Suprapubic skin (tissue), 4 donors: Measurements from ENCODE around the gene NTSR1. TPM values are rescaled to one million over a fixed set of nuclear protein-coding genes. Genes with fewer than 3 reads are reported as not detected.

Source experiments
- DNase-seq, 2 donors: peaks; one replicate each; pipeline ENCODE4 v3.0.0-alpha.2; 2019; ENCODE audit warnings: low spot score in 2 of 2
- H3K27ac ChIP-seq: fragments of 200-600 bp; sonication (generic); one replicate; pipeline ENCODE4 v1.5.1; 2019
- H3K27me3 ChIP-seq: fragments of 200-600 bp; sonication (generic); one replicate; pipeline ENCODE4 v1.5.1; 2019
- H3K36me3 ChIP-seq: fragments of 200-600 bp; sonication (generic); one replicate; pipeline ENCODE4 v1.5.1; 2019
- H3K4me1 ChIP-seq: fragments of 200-600 bp; sonication (generic); one replicate; pipeline ENCODE4 v1.5.1; 2019
- H3K4me3 ChIP-seq: fragments of 200-600 bp; sonication (generic); one replicate; pipeline ENCODE4 v1.5.1; 2019; ENCODE audit warnings: mild to moderate bottlenecking
- H3K9me3 ChIP-seq: fragments of 200-600 bp; sonication (generic); one replicate; pipeline ENCODE4 v1.5.1; 2019
- CTCF ChIP-seq, 2 donors: fragments of 200-600 bp in 1 of 2; fragments of 450-650 bp in 1 of 2; sonication (generic) in 1 of 2; IDR thresholded peaks; one replicate each; pipeline ENCODE4 v1.5.1; 2016 to 2019; ENCODE audit warnings: antibody characterized with exemption in 2 of 2, mild to moderate bottlenecking in 1 of 2, moderate library complexity in 1 of 2
- EP300 ChIP-seq: sonication (generic); formaldehyde crosslinking; IDR thresholded peaks from one replicate; pipeline ENCODE4 v1.6.1; 2017; ENCODE audit warnings: antibody characterized with exemption
- POLR2A ChIP-seq, 2 donors: fragments of 450-650 bp; IDR thresholded peaks; one replicate each; pipeline ENCODE4 v1.6.1; 2017; ENCODE audit warnings: antibody characterized with exemption in 2 of 2, mild to moderate bottlenecking in 2 of 2, moderate library complexity in 2 of 2
- POLR2AphosphoS5 ChIP-seq, 3 donors: sonication (generic); formaldehyde crosslinking; IDR thresholded peaks; one replicate each; pipeline ENCODE4 v1.6.1; 2017; ENCODE audit warnings: antibody characterized with exemption in 3 of 3
- WGBS: methylation state at CpG from one replicate; pipeline ENCODE4 v1.1.5; 2018; 5-methylcytosine and 5-hydroxymethylcytosine counted together
- total RNA-seq, 4 donors: library from RNA; depleted of rRNA; stranded (reverse); fragments of >200 nt; gene quantifications; one replicate each; pipeline ENCODE4 v1.1.0, GENCODE V29; 2016

Gene NTSR1
- total RNA-seq, 4 donors from 2014 or later: 0.16 to 0.55 TPM; not detected in 2

- Histone ChIP-seq H3K27me3 (peaks cover 46% of the 10 kb centered on the region), H3K27ac (no peak overlapping the region)
Measured at GRCh38 chr20:62760856-62761758, 52.5 kb downstream of the NTSR1 start.

DNA sequence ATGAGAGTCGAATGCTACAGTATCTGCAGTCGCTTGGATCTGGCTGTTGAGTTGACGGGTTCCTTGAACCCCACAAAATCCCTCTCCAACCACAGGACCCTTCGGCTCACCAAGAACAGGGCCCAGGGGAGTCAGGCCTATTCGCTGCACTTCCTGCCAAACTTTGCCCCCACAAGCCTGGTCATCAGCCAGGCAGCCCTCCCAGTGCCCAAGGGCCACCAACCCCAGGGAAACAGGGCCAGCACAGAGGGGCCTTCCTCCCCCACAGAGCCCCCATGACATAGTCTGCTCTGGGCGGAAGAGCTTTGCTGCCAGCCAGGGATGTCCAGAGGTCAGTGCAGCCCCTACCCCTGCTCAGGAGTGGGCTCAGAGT is 53.1 kb downstream of the NTSR1 start:
- peaks cover 52% of the 10 kb centered on the region for H3K27me3 ChIP-seq

More at GRCh38 chr20:62760856-62761758, 52.5 kb downstream of the NTSR1 start:
- TF ChIP-seq CTCF (IDR thresholded peaks at IDR 0.05) (no peak), EP300 (no peak), POLR2A (IDR thresholded peaks at IDR 0.05) (no peak), POLR2AphosphoS5 (IDR thresholded peaks at IDR 0.05) (no peak)
- no peak overlapping the region for H3K4me3 ChIP-seq
- DNase-seq: no peak
- peaks cover 16% of the 10 kb centered on the region for H3K4me1 ChIP-seq
- H3K9me3 ChIP-seq: no peaks in the 10 kb centered on the region
- 66% methylated on average over 13 of the region's 26 CpGs for WGBS
- no peaks in the 10 kb centered on the region for H3K36me3 ChIP-seq

DNA sequence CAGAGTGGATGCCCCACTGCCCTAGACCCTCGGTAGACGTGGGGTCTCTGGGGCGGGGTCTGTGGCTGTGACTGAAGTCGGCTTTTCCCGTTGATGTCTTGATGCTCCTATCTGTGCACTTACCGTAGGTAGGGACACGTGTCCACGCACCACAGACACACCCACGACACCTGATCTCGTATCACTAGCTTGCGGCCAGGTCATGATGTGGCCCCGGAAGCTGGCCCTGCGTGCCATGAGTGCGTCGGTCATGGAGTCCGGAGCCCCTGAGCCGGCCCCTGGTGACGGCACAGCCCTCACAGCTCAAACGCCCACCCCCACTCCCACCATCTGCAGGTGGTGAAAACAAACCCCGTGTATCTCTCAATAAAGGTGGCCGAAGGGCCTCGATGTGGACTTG is 53.7 kb downstream of the NTSR1 start:
- Histone ChIP-seq H3K9me3 (no peaks in the 10 kb centered on the region), H3K27ac (no peak overlapping the region), H3K36me3 (no peaks in the 10 kb centered on the region), H3K27me3 (peaks cover 59% of the 10 kb centered on the region), H3K4me1 (peaks cover 11% of the 10 kb centered on the region), H3K4me3 (no peak overlapping the region)
- TF ChIP-seq POLR2A (IDR thresholded peaks at IDR 0.05) (no peak), EP300 (no peak), POLR2AphosphoS5 (IDR thresholded peaks at IDR 0.05) (no peak)
- 94% methylated on average over 13 of the region's 22 CpGs for WGBS
- DNase-seq: no peak

More for the DNA sequence above, 53.1 kb downstream of the NTSR1 start:
- DNase-seq: no peak
- WGBS: 100% methylated on average over 5 of the region's 6 CpGs
- Histone ChIP-seq H3K9me3 (no peaks in the 10 kb centered on the region), H3K4me3 (no peak overlapping the region), H3K27ac (no peak overlapping the region), H3K36me3 (no peaks in the 10 kb centered on the region), H3K4me1 (peaks cover 11% of the 10 kb centered on the region)
- TF ChIP-seq CTCF (IDR thresholded peaks at IDR 0.05) (no peak), EP300 (no peak), POLR2A (IDR thresholded peaks at IDR 0.05) (no peak), POLR2AphosphoS5 (IDR thresholded peaks at IDR 0.05) (no peak)

DNA sequence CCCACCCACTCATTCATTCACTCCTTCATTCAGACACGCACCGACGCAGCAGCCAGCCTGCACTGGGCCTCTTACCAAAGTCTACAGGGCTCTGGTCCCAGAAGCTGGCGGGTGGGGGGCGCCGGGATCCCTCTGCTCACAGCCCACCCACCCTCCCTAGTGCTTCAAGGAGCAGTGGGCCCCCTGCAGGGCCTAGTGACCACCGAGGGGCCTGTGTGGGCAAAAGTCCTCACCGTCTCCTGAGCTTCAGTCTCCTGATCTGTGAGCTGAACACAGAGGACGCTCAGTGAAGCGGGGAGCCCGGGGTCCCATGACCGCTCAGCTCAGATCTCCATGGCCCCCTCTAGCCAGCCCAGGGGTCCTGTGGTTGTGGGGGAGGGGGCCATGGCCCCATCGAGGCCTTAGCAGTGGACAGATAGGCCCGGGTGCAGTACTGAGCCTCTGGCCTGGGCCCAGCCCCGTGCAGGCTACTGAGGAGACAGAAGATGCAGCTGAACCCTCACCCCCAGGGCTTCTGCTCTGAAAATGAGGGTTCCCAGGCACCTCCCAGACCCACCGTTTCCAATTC is 54.2 kb downstream of the NTSR1 start:
- H3K4me3 ChIP-seq: no peak overlapping the region
- H3K9me3 ChIP-seq: no peaks in the 10 kb centered on the region
- 93% methylated on average over 4 of the region's 16 CpGs for WGBS
- DNase-seq: no peak
- no peak for TF ChIP-seq POLR2A (IDR thresholded peaks at IDR 0.05)
- TF ChIP-seq EP300: no peak
- TF ChIP-seq CTCF (IDR thresholded peaks at IDR 0.05): no peak
- TF ChIP-seq POLR2AphosphoS5 (IDR thresholded peaks at IDR 0.05): no peak
- H3K27ac ChIP-seq: no peak overlapping the region
- no peaks in the 10 kb centered on the region for H3K36me3 ChIP-seq
- H3K27me3 ChIP-seq: peaks cover 61% of the 10 kb centered on the region
- H3K4me1 ChIP-seq: peaks cover 13% of the 10 kb centered on the region

GRCh38 chr20:62763404-62763803 is 54.8 kb downstream of the NTSR1 start:
- Histone ChIP-seq H3K27me3 (peaks cover 67% of the 10 kb centered on the region), H3K9me3 (no peaks in the 10 kb centered on the region), H3K4me1 (peaks cover 18% of the 10 kb centered on the region), H3K27ac (no peak overlapping the region), H3K4me3 (no peak overlapping the region), H3K36me3 (no peaks in the 10 kb centered on the region)
- TF ChIP-seq POLR2AphosphoS5 (IDR thresholded peaks at IDR 0.05) (no peak), CTCF (IDR thresholded peaks at IDR 0.05) (no peak), EP300 (no peak), POLR2A (IDR thresholded peaks at IDR 0.05) (no peak)
- DNase-seq: no peak
- WGBS: 95% methylated on average over 4 of the region's 4 CpGs
